ENCODE results near the gene TARBP1. TPM values are rescaled to one million over a fixed set of nuclear protein-coding genes. Genes with fewer than 3 reads are reported as not detected.

The TARBP1 gene
- polyA plus RNA-seq, 2 of the 4 experiments (the other 2 are of a cell fraction), result 22.4 to 41.1 TPM

DNA sequence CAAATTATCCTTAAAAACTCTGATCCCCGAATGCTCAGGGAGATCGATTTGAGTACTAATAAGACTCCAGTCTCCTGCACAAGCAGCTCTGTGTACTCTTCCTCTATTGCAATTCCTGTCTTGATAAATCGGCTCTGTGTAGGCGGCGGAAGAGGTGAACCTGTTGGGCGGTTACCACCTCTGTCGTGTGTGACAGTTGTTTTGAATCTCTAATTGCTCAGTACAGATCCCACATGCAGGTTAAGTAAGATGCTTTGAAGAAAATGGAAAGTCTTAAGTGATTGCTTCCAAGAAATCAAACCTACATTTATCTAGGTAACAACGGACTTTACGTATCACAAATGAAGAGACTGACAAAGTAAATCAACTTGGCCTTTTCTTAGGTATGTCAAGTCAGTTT, 70.2 kb downstream of the TARBP1 start:
- TF ChIP-seq RCOR1 (IDR thresholded peaks at IDR 0.05; ENCODE audit: low read depth, low read length) (no peak), NPAS2 (CRISPR knock-in tag; IDR thresholded peaks at IDR 0.05; ENCODE audit: borderline replicate concordance) (no peak), ESRRA (IDR thresholded peaks at IDR 0.05; ENCODE audit: borderline replicate concordance, low read length) (no peak), POLR2A (IDR thresholded peaks at IDR 0.05; ENCODE audit: low read length) (no peak), CBX8 (IDR thresholded peaks at IDR 0.05) (no peak), HOXA7 (CRISPR knock-in tag; IDR thresholded peaks at IDR 0.05) (no peak)
- TF ChIP-seq, protein P1, sequence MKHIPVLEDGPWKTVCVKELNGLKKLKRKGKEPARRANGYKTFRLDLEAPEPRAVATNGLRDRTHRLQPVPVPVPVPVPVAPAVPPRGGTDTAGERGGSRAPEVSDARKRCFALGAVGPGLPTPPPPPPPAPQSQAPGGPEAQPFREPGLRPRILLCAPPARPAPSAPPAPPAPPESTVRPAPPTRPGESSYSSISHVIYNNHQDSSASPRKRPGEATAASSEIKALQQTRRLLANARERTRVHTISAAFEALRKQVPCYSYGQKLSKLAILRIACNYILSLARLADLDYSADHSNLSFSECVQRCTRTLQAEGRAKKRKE (CRISPR knock-in tag; IDR thresholded peaks at IDR 0.05; ENCODE audit: low read depth), result no peak
- TF ChIP-seq, protein P2, sequence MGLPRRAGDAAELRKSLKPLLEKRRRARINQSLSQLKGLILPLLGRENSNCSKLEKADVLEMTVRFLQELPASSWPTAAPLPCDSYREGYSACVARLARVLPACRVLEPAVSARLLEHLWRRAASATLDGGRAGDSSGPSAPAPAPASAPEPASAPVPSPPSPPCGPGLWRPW (IDR thresholded peaks at IDR 0.05), result no peak
- DNase-seq (ENCODE audit: low read depth in 1 of 2, low spot score in 1 of 2) (no peak), FAIRE-seq (no peak), ATAC-seq (no peak)
- Histone ChIP-seq H3K4me1 (no peaks in the 10 kb centered on the region), H3K27ac (no peak overlapping the region), H3K4me3 (no peak overlapping the region), H3K9me3 (no peaks in the 10 kb centered on the region), H3K4me2 (no peak overlapping the region)
- WGBS (ENCODE audit: missing lambda C conversion rate), result 96% methylated on average over 9 of the region's 9 CpGs
- ChIA-PET POLR2A (interaction anchor here (1.4 kb wide), 1 partner anchor 36 kb away, joined by 4 read pairs; the partner anchor contains the start of gene COA6), CTCF (interaction anchor here (1.3 to 1.8 kb wide), 2 partner anchors 34 to 293 kb away, joined by 3 to 6 read pairs; no protein-coding TSS in a partner anchor)

- 97% methylated on average over 4 of the region's 4 CpGs for WGBS (ENCODE audit: missing lambda C conversion rate)
- Histone ChIP-seq H3K27ac (no peak overlapping the region), H3K4me2 (no peak overlapping the region), H3K9me3 (no peaks in the 10 kb centered on the region), H3K4me1 (no peaks in the 10 kb centered on the region), H3K4me3 (no peak overlapping the region)
- TF ChIP-seq ZFP36 (IDR thresholded peaks at IDR 0.05; ENCODE audit: borderline replicate concordance, partially characterized antibody), result no peak
- no peak for TF ChIP-seq KDM5A (IDR thresholded peaks at IDR 0.05)
- no peak for TF ChIP-seq MAX (IDR thresholded peaks at IDR 0.05)
- TF ChIP-seq EHMT2 (IDR thresholded peaks at IDR 0.05; ENCODE audit: low read depth), result no peak
- TF ChIP-seq FOSL2 (IDR thresholded peaks at IDR 0.05), result no peak
- TF ChIP-seq FOSL2 (CRISPR knock-in tag; IDR thresholded peaks at IDR 0.05), result no peak
- TF ChIP-seq SMC3 (IDR thresholded peaks at IDR 0.05), result no peak
- TF ChIP-seq HOXB13 (CRISPR knock-in tag; IDR thresholded peaks at IDR 0.05; ENCODE audit: low read depth), result no peak
- TF ChIP-seq POLR2A (IDR thresholded peaks at IDR 0.05; ENCODE audit: low read length), result no peak
- TF ChIP-seq, protein P1 (CRISPR knock-in tag; IDR thresholded peaks at IDR 0.05; ENCODE audit: low read depth), result no peak
- TF ChIP-seq ESRRA (IDR thresholded peaks at IDR 0.05; ENCODE audit: borderline replicate concordance, low read length), result no peak
- no peak for TF ChIP-seq MAZ (IDR thresholded peaks at IDR 0.05; ENCODE audit: borderline replicate concordance, low read depth, low read length)
- TF ChIP-seq BHLHE40 (IDR thresholded peaks at IDR 0.05; ENCODE audit: low read depth, low read length), result no peak
- TF ChIP-seq TP53 (CRISPR knock-in tag; IDR thresholded peaks at IDR 0.05), result no peak
- no peak for TF ChIP-seq KDM1A (IDR thresholded peaks at IDR 0.05; ENCODE audit: low read depth)
- no peak for ATAC-seq
- no peak for FAIRE-seq
- no peak for DNase-seq (ENCODE audit: low read depth in 1 of 2, low spot score in 1 of 2)
- POLR2A ChIA-PET, result no interaction called here
- CTCF ChIA-PET, result interaction anchor here (0.8 to 1.5 kb wide), 4 partner anchors 10 to 966 kb away, joined by 3 to 4 read pairs (median 3); no protein-coding TSS in a partner anchor
Measured at GRCh38 chr1:234406871-234407270, 72.1 kb downstream of the TARBP1 start.

GRCh38 chr1:234405676-234406075, 73.3 kb downstream of the TARBP1 start:
- FAIRE-seq (no peak), DNase-seq (ENCODE audit: low read depth in 1 of 2, low spot score in 1 of 2) (no peak), ATAC-seq (no peak)
- ChIA-PET CTCF (interaction anchor here (0.9 to 2.8 kb wide), 6 partner anchors 13 to 965 kb away, joined by 3 to 8 read pairs (median 4); no protein-coding TSS in a partner anchor), POLR2A (no interaction called here)
- Histone ChIP-seq H3K4me1 (no peaks in the 10 kb centered on the region), H3K4me3 (no peak overlapping the region), H3K9me3 (no peaks in the 10 kb centered on the region), H3K4me2 (no peak overlapping the region), H3K27ac (no peak overlapping the region)
- 87% methylated on average over 6 of the region's 6 CpGs for WGBS (ENCODE audit: missing lambda C conversion rate)
- no peak for TF ChIP-seq KDM1A (IDR thresholded peaks at IDR 0.05; ENCODE audit: low read depth)
